ENCODE data around the gene TMEM263. TPM values are rescaled to one million over a fixed set of nuclear protein-coding genes. Genes with fewer than 3 reads are reported as not detected.

Gene TMEM263
- total and polyA plus RNA-seq, 10 donors = 9.6 to 38.1 (median 28.5) TPM

- intact Hi-C loops (cut with DNase I; ENCODE audit: low total_unique reads) = no loop called here
- Histone ChIP-seq H3K27me3 (replicated peaks in 1 of 7) (no peaks in the 10 kb centered on the region), H3K36me3 (no peaks in the 10 kb centered on the region), H3K27ac (peak overlapping the region; percentile 49 to 97 (median 95)), H3K4me1 (peaks cover 10 to 52% (median 30%) of the 10 kb centered on the region in 6 donors), H3K4me3 (peak overlapping the region; percentile 72 to 97 (median 88)), H3K9me3 (peaks cover 0 to 3% (median under 1%) of the 10 kb centered on the region in 8 donors)
- no peak for TF ChIP-seq CTCF (IDR thresholded peaks at IDR 0.05 in 8 of 11, conservative IDR thresholded peaks at IDR 0.05 in 3 of 11)
- no peak for TF ChIP-seq POLR2A (IDR thresholded peaks at IDR 0.05)
- no peak for TF ChIP-seq POLR2AphosphoS5 (IDR thresholded peaks at IDR 0.05)
- DNase-seq = peak; percentile 85
- WGBS, 5 donors = 55 to 72% (median 62%) methylated on average over 34 to 36 of the region's 36 CpGs
Measured at GRCh38 chr12:106954462-106955376, 988 bp upstream of the TMEM263 start.

- H3K36me3 ChIP-seq = no peaks in the 10 kb centered on the region
- H3K27ac ChIP-seq = peak overlapping the region; percentile 86 to 97 (median 95)
- H3K4me1 ChIP-seq = peaks cover 10 to 63% (median 30%) of the 10 kb centered on the region in 6 donors
- peak overlapping the region; percentile 72 to 97 (median 88) for H3K4me3 ChIP-seq
- no peaks in the 10 kb centered on the region for H3K9me3 ChIP-seq
- intact Hi-C loops (cut with DNase I; ENCODE audit: low total_unique reads) = no loop called here
- TF ChIP-seq CTCF (IDR thresholded peaks at IDR 0.05 in 8 of 11, conservative IDR thresholded peaks at IDR 0.05 in 3 of 11) (peak in 3 of 11 experiments; percentile 10 to 23 (median 18)), POLR2AphosphoS5 (IDR thresholded peaks at IDR 0.05) (no peak), POLR2A (IDR thresholded peaks at IDR 0.05) (no peak)
- DNase-seq = peak; percentile 92
- 0 to 1% (median 1%) methylated on average over 28 to 34 of the region's 34 CpGs for WGBS, 5 donors
- H3K27me3 ChIP-seq (replicated peaks in 1 of 7) = no peaks in the 10 kb centered on the region
Measured at GRCh38 chr12:106956048-106956578, 406 bp downstream of the TMEM263 start.

- no peak for TF ChIP-seq POLR2AphosphoS5 (IDR thresholded peaks at IDR 0.05)
- no peak for DNase-seq
- intact Hi-C loops (cut with DNase I; ENCODE audit: low total_unique reads) = no loop called here
- Histone ChIP-seq H3K27ac (peak overlapping the region in 4 of 8 donors; percentile 95 to 97 (median 96)), H3K36me3 (peaks cover 0 to 4% (median 0%) of the 10 kb centered on the region in 6 donors), H3K9me3 (no peaks in the 10 kb centered on the region), H3K4me3 (peak overlapping the region in 7 of 8 donors; percentile 3 to 97 (median 90)), H3K27me3 (replicated peaks in 1 of 7) (no peaks in the 10 kb centered on the region), H3K4me1 (peaks cover 10 to 71% (median 33%) of the 10 kb centered on the region in 6 donors)
- WGBS, 5 donors = 6 to 17% (median 9%) methylated on average over 1 of the region's 1 CpG
Measured at GRCh38 chr12:106957583-106957982, 1.9 kb downstream of the TMEM263 start.

- peaks cover 0 to 15% (median 0%) of the 10 kb centered on the region in 6 donors for H3K36me3 ChIP-seq
- intact Hi-C loops (cut with DNase I; ENCODE audit: low total_unique reads) = no loop called here
- no peak overlapping the region for H3K27ac ChIP-seq
- no peak overlapping the region for H3K4me3 ChIP-seq
- no peak for DNase-seq
- 76 to 85% (median 83%) methylated on average over 3 of the region's 3 CpGs for WGBS, 5 donors
- TF ChIP-seq POLR2A (IDR thresholded peaks at IDR 0.05) (no peak), POLR2AphosphoS5 (IDR thresholded peaks at IDR 0.05) (no peak), CTCF (IDR thresholded peaks at IDR 0.05 in 8 of 11, conservative IDR thresholded peaks at IDR 0.05 in 3 of 11) (no peak)
- H3K27me3 ChIP-seq (replicated peaks in 1 of 7) = no peaks in the 10 kb centered on the region
- H3K4me1 ChIP-seq = peaks cover 10 to 55% (median 22%) of the 10 kb centered on the region in 6 donors
- no peaks in the 10 kb centered on the region for H3K9me3 ChIP-seq
Measured at GRCh38 chr12:106960443-106960842, 4.7 kb downstream of the TMEM263 start.

Measured in spleen (tissue), 11 donors.